ENCODE measurements around the gene CPEB4.

Gene CPEB4

DNA sequence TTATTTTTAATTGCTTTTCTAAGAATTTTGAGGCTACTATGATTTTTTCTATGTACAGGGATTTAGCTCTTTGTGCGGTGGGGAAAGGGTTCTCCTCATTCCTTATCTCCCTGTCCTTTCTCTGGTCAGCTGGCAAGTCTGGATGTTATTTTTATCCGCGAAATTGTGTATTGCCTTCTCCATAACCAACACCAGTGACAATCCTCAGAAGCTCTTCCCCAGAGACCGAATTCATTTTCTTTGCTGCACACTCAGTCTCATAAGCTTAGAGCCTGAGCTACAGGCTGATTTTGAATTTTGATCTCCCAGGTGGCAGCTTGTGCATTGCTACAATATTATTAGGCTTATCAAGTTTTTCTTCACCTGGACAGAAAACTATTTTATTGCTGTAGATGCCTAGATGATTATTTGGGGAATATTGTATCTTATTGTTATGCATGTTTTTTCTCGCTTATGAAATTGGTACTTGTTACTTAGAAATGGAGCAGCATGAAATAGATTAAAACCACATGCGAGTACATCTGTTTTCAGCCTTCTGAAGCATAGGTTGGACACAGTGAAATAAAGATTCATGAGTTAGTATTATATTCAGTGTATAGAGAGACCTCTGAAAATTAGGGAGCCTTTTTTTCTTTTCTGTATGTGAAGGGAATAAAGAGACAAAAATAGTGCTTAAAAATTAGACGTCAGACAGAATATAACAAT lies 27.3 kb downstream of the CPEB4 start:
- DNase-seq (ENCODE audit: low spot score) = no peak

DNA sequence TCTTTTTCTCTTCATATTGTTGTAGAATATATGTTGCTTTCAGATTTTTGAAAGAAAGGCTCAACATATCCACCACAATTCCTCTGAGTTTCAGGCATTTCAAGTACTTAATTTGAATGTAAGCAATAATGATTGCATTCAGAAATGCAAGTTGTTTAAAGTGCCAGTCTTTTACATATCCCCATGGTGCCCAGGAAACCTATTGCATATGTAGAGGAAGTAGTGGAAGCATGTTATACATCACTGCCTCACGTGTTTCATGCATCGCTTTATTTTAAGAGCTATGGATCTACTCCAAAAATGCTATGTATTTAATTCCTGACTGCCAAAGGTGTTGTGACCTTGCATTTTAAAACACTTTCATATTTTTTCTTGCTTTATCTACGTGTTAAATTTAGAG lies 28.1 kb downstream of the CPEB4 start:
- no peak for DNase-seq (ENCODE audit: low spot score)

DNA sequence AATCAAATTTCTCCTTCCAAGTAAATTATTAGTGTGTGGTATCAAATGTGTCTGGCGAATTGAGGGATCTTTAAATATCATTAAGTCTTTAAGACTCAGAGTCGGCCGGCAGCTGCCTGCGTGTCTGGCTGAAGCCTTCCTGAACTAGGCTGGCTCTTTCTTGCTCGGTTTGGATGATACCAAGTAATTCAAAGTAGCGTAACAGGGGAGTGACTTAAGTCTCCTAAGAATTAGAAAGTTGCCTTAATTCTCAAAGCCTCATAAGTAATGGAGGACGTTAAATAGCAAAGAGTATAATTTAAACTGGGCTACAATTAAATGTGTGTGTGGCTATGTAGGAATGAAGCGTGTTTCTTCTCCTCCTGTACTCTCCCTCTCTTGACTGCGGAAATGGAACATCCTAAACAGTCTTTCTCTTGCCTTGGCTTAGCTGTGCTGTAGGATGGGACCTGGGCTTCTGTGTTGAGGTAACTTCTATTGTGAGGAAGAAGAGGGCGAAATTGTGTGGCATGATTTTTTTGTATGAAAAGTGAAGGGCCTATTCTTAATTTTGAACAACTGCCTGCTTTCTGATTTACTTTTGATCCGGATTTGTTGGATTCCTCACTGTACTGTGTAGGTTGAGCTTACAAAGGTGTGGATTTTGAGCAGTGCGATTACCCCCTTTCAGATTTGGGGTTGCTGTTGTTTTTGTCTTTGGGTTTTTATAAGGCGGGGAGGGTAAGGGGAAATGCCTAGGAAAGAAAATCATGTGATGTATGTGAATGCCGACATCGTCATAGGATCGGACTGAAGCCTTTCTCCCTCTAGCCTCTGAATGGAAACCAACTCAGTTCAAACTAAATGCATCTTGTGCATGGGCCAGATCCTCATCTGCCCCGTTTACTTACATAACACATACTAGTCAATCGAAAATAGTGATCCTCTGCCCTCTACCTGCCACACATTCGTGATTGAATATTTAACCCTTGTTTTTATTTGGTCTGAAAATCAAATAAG lies 29.9 kb downstream of the CPEB4 start:
- peak; percentile 86 for DNase-seq (ENCODE audit: low spot score)

DNA sequence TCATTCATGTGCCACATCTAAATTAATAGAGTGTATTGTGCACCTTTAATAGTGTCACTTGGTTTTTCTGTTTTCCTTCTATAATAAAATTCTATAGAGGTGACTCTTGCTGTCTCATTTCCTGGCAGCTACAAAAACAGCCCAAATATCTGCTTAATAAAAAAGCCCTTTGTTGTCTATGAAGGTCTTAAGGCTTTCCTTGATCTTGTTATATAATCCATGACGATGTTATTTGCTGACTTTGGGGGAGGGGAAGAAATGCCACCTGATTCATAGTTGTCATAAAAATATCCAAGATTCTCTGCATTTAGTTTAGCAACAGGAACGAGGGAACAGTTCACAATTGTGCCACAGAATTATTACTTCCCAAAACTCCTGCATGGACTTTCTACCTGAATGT lies 31.3 kb downstream of the CPEB4 start:
- peak; percentile 91 for DNase-seq (ENCODE audit: low spot score)

DNA sequence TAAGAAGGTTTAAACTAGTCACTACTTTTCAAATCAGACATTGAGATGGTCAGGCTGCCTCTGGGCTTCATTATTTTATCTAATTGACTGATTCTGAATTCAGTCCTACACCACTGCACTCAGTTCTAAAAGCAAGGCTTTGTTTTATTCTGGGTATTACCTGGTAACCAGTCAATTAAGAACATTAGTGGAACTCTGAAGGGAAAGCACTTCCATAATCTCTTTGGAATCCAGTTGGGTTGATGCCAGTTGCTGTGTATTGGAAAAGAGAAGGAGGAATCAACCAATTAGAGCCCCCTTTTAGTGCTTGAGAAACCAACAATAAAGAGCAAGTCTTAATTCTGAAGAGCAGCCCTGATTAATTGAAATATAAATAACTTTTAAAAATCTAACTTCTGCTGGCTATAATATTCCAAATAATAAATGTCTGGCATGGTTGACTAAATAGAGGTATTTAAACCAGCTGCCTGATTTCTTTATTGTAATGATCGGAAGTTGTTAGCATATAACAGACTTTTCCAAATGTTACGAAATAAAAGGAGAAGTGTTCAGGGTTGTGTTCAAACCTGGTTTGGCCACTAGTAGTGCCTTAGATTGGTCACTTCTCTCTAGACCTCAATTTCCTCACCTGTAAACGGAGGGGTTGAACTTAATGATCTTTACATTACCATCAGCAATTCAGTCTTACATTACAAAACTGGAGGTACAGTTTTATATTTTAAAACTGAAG lies 32.0 kb downstream of the CPEB4 start:
- no peak for DNase-seq (ENCODE audit: low spot score)

DNA sequence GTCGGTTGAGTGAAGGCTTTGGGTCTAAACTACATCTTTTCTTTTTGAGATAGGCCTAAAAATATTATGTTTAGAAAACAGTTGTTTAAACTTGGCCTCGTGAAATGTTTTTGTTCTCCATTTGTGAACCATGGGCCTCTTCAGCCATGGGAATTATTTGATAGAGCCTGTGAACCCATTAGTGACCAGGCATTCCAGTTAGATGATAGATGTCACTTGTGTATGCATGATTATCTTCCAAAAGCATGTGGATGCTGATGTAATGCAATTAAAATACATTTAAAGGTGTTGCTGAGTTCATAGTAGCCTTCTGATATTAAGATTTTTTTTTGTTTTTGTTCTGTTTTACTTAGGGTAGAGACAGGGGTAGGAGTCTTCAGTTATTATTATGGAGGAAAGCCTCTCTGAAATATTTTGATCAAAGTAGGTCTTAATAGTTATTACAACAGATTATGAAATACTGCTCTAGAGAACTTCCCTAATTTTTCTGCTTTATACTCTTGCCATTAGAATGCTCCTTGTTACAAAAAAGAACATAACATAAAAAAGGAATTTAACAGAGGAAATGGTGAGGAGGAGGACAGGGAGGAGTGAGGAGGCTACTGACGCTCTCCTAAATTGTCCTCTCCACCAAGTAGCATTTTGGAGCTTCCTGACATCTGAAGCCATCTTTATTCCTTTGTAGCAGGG lies 32.9 kb downstream of the CPEB4 start:
- DNase-seq (ENCODE audit: low spot score) = no peak

DNA sequence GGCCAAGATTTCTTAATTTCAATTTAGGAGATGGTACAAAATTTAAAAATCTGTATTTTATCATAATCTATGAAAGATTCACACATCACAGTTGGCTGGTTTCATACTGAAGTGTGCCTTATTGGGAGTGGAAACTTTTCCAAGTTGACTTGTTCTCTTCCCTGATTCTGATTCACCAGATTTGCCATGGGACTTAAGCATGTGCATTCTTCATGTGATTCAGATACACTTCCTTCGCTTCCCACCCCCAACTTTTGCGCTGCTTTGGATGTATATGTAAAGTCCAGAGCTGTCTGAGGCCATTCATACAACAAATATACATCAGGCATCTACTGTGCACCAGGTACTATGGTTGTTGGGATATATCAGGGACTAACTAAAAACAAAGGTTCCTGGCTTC lies 34.4 kb downstream of the CPEB4 start:
- no peak for DNase-seq (ENCODE audit: low spot score)

DNA sequence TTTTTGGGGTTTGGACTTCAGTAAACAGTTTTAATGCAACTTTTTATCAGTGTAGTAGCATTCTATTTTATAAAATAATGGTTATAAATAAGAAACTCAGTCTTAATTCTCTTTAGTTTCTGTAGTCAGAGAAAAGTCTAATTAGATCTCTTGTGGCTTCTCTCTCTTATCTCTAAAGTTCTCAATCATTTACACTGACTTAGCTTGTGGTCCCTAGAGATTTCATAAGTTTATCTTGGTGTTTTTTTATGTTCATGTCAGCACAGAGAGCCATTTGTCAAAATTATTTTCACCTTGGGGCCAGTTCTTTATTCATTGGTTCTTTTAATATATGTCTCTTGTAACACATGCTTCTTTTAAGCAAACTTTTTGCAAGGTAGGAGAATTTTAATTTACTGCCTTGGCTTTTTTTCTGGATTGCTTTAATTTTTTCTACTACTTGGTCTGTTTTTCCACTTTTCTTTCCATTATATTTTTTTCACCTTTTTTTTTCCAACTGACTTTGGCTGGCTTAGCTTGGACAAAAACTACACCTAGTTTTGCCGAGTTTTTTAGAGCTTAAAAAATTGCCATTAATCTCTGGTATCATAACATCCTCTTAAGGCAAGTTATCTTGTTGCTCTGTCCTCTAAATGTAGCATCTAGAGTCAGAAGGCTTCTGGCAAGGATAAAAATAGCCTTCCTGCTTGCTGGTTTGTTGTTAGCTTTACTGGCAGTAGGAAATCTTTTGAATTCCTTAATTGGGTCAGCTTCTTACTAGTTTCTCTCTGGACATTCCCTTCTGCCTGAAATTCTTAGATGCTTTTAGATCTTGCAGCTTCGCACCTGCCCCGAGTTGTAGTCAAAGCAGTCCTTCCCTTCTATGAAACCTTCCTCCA lies 35.3 kb downstream of the CPEB4 start:
- no peak for DNase-seq (ENCODE audit: low spot score)

DNA sequence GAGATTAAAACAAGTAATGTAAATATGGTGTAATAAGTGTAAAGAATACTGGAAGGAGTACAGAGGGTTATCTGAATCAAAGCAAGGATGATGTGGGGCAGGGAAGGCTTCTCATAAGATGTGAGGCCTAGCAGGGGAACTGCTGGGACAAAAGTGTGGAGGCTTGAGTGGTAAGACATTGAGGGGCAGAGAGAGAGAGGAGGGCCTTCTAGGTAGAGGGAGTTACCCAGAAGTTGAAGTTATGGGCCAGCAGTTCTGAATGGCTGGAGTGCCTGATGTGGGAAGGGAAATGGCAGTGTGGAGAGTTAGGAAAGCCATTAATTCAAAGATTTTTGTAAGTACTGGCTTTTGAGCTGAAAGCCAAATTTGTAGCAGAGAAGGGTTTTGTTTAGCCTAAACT lies 36.8 kb downstream of the CPEB4 start:
- DNase-seq (ENCODE audit: low spot score) = no peak

DNA sequence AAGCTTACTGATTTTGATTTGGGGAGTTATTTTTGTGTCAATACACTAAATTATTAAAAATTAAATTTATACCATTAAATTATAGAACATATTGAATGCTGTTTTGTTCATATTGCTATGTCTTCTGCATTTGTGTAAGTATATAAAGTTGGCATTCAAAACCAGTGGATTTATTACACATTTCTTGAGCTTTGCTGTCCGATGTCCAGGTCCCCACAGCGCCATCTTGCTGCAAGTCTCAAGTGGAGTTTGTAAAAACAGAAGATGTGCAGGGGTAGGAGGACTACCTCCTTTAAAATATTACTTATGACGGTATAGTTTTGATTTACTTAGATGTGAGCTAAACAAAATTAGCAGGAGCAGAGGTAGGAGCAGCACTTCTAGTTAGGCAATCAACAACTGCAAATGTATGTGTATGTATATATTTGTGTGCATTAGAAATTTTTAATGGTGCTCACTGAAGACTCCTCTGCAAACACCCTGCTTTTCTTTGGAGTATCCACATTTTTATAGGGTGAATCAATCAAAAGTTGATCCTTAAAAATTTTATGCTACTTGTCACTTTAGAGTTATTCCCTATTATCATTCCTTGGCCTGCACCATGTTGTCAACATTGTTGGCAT lies 37.4 kb downstream of the CPEB4 start:
- DNase-seq (ENCODE audit: low spot score) = peak; percentile 43

DNA sequence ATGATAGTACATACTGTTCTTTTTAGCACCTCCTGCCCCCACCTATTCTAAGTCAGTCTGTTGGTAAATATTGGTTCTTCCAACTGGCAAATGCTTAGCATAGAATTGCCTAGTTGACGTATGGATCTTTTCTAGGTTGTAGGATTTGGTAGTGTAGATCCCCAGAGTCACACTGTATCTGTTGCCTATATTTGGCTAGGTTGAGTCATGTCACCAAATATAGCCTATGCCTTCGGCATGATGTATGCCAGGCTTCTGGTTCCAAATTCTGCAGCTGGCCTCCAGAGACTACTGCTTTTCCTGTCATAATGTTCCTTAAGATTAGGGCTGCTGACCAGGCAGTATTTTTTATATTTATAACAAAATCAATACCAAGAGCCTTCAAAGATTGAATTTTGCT lies 38.2 kb downstream of the CPEB4 start:
- peak; percentile 32 for DNase-seq (ENCODE audit: low spot score)

DNA sequence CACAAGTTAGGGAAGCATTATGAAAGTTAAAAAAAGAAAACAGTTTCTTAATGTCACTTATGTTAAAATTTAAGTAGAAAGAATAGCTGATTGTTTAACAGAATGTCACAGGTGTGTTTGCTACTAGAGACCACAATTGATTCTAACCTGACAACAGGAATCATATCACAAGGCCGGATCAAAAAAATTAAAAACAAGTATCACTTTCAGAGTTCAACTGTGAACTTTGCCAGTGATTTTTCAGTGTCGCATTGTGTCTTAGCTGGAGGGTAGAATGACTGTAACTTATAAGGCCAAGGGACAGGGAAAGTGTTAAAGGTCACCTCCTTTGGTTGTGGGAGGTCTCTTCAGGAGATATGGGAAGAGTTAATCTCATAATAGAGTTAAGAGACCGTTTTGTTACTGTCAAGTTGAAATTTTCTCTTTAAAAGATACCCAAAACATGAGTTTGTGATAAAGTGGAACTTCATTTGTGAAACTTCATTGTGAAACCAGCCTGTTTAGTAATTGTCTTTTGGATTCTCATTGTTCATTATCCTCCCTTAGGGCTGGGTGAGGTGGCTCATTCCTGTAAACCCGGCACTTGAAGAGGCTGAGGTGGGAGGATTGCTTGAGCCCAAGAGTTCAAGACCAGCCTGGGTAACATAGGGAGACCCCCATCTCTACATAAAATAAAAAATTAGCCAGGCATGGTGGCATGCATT lies 40.9 kb downstream of the CPEB4 start:
- no peak for DNase-seq (ENCODE audit: low spot score)

DNA sequence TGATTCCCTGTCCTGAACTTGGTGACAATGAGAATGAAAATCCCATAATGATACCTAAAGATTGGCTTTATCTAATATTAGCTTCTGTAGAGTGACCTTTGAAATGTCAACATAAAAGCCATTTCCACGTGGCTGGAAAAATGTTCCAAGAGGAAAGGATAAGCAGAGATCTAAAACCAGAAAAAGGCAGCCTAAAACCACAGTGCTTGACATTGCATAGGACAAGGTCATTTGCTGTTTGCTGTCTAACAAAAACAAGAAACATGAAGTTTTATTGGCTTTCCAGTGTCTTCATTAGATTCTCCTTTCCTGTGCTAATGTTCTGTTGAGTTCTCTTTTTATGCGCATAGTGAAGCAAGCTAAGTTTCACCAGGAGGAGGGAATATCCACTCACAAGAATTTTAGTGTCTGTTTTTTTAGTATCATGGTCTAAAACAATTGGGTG lies 44.6 kb downstream of the CPEB4 start:
- no peak for DNase-seq (ENCODE audit: low spot score)

DNA sequence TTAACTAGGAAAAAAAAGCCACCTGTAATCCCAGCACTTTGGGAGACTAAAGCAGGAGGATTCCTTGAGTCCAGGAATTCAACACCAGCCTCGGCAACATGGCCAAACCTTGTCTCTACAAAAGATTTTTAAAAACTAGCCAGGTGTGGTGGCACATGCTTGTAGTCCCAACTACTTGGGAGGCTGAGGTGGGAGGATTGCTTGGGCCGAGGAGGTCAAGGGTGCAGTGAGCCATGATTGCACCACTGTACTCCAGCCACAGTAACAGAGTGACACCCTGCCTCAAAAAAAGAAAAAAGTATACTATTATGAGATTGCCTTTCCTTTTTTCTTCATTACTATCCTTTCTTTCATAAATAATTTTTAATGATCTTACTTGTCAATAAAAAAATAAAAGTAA lies 45.8 kb downstream of the CPEB4 start:
- DNase-seq (ENCODE audit: low spot score) = no peak

DNA sequence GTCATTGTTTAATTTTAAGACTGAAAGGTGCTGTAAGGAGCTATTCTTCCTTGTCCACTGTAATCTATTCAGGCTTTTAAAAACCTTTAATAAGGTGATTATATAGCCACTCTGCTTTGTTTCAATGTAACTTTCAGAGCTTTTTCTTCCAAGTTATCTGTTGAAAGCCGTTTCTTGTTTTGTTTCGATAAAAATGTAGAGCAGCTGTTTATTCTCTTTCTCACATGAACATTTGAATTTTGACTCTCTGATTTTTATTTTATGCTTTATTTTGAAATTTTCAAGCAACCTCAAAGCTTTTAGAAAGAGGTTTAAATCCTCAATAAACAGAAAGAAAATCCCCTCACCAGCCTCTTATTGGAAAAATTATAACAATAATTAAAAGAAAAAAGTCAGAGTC lies 47.2 kb downstream of the CPEB4 start:
- DNase-seq (ENCODE audit: low spot score) = no peak

DNA sequence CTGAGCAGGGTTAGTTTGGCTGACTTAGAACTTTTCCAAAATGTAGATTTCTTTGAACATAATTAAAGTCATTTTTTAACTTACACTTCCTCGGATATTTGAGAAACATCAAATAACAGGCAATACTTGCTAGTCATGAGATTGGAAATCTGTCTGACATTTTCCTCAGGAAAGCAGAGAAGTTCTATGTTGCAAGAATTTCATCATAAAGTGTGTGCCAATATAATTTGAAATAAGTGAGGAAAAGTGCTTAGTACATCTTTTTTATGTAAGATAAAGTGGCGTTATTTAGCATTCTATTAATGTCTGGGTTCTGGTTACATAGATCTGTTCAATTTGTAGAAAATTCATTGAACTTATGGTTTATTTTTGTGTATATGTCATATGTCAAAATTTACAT lies 52.1 kb downstream of the CPEB4 start:
- no peak for DNase-seq (ENCODE audit: low spot score)

DNA sequence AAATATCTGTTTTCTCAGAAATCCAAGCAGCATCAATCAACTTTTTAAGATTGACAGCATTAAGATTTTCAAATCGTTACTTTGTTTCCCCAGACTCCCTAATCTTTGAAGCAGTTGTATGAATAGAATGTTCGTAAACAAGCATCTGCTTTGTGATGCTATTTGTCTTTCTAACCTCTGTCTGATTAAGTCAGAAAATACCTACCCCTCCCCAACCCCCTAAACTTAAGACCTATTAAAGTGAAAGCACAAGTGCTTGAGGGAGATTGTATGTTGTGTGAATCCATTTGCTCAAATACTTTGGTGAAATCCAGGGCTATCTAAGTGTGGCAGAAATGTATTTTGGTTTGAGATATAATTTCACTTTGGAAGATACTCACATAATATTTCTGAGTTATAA lies 53.0 kb downstream of the CPEB4 start:
- no peak for DNase-seq (ENCODE audit: low spot score)

DNA sequence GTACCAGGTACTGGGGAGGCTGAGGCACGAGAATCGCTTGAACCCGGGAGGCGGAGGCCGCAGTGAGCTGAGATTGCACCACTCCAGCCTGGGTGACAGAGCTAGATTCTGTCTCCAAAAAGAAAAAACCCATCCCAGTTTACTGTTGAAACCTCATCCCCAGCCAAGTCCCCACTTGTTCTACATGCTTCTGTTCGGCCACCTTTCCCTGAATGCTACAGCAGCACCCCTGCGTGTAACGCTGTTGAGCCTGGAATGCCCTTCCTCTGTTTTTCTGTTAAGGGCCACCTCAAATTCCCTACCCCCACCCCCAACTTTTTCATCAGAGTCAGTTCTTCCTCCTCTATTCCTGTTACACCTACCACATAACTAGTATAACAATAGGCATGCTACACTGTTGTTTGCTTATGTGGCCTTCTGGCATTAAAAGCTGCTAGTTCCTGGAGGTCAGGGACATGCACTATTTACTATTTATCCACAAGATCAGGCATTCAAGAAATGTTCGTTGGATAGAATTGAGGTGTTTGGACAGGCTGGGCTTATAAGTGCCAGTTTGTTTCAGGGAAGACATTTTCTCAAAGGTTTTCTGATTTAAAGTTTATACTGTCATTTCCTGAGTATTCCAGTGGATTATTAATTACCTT lies 53.7 kb downstream of the CPEB4 start:
- DNase-seq (ENCODE audit: low spot score) = no peak

DNA sequence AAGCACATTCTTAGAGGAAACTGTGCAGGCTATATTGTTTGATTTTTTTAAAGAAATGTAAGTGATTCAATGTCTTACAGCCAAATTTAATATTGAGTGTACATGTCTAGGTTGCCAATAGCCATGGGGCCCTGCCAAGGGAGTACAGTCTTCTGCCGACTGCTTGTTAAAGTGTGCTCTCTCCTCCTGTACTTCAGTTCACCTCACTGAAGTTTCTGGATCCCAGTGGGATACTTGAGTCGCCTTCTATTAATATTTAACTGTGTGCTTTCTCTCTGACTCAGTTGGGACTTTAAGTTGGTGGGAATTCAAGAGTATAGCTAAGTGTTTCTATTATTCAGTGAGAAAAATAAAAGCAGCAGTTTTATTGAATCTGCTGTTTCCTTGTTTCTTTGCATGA lies 56.4 kb downstream of the CPEB4 start:
- DNase-seq (ENCODE audit: low spot score) = no peak

Measured in kidney capillary endothelial cell (primary cell).